Body of pancreas (tissue), 4 donors: ENCODE measurements around the gene DIAPH3.

ENCODE experiments used
- CTCF ChIP-seq, 7 experiments: fragments of 450-650 bp in 4 of 7; fragments of 200-600 bp in 3 of 7; sonication (generic) in 3 of 7; IDR thresholded peaks; one replicate each; pipeline ENCODE4 v1.5.1; 2016 to 2019; ENCODE audit warnings: antibody characterized with exemption in 7 of 7
- POLR2A ChIP-seq, 3 donors: fragments of 450-650 bp; IDR thresholded peaks; one replicate each; pipeline ENCODE4 v1.6.1; 2016; ENCODE audit warnings: antibody characterized with exemption in 3 of 3, mild to moderate bottlenecking in 2 of 3

- TF ChIP-seq POLR2A (IDR thresholded peaks at IDR 0.05) (no peak), CTCF (IDR thresholded peaks at IDR 0.05) (no peak)
Observed at GRCh38 chr13:60091573-60091972, 72.2 kb downstream of the DIAPH3 start.
